ENCODE measurements around the gene GLCE.
"Not testable (repeated sequence)": the region's sequence is repeated elsewhere in the genome, so short reads cannot be mapped to it uniquely, and the experiment has no call there.

The GLCE gene

GRCh38 chr15:69290346-69291164 lies 130.1 kb downstream of the GLCE start:
- DNase-seq (ENCODE audit: low read depth in 2 of 2) = peak; percentile 69 to 88
- no peak for TF ChIP-seq CTCF (IDR thresholded peaks at IDR 0.05; ENCODE audit: low read depth, low read length)
- H3K4me3 ChIP-seq (replicated peaks in 1 of 2; ENCODE audit: low read depth in 2 of 2, low read length in 2 of 2) = no peak overlapping the region

DNA sequence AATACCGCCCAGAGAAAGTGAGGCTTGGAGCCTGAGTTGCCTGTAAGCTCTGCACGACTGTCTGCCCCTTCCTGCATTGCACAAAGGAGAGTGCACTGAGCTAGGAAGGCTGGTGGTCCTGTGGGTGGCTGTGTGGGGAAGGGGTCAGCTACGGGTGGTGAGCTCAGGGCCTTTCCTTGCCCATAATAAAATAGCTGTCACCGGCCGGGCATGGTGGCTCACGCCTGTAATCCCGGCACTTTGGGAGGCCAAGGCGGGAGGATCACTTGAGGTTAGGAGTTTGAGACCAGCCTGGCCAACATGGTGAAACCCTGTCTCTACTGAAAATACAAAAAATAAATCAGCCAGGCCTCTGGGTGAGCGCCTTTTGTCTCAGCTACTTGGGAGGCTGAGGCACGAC lies 131.2 kb downstream of the GLCE start:
- not testable (repeated sequence) for H3K4me3 ChIP-seq (replicated peaks in 1 of 2; ENCODE audit: low read depth in 2 of 2, low read length in 2 of 2); DNase-seq (ENCODE audit: low read depth in 2 of 2)

- TF ChIP-seq CTCF (IDR thresholded peaks at IDR 0.05; ENCODE audit: low read depth, low read length) = no peak
- no peak overlapping the region for H3K4me3 ChIP-seq (replicated peaks in 1 of 2; ENCODE audit: low read depth in 2 of 2, low read length in 2 of 2)
- no peak for DNase-seq (ENCODE audit: low read depth in 2 of 2)
Observed at GRCh38 chr15:69292826-69293420, 132.5 kb downstream of the GLCE start.

DNA sequence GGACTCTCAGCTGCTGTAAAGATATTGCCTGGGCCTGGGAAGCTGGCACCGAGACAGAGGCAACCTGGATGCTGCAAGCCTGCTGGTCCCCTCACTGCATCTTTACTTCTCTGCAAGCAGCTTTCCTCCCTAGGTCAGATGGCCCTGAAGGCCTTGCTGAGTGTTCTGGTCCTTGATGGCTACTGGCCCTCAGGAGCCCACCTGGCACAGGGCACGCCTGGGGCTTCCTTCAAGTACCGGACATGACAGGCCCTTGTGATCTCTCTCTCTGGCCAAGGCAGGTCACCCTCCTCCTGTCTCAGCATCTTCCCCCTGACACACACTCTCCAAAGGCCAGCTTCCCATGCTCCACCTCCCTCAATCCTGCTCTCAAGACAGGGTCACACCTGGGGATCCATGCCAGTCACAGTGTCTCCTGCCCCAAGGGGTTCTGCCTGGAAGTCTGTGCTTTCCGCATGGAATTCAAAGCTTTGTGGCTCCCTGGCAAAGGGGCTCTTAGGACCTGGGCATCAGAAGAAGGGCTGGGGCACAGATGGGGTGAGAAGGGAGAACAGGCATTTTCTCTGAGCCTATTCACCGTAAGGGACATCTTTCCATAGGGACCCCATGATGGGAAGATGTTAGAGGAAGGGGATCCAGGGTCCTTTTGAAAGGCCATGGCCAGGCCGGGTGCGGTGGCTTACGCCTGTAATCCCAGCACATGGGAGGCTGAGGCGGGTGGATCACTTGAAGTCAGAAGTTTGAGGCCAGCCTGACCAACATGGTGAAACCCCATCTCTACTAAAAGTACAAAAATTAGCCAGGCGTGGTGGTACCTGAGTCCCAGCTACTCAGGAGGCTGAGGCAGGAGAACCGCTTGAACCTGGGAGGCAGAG lies 133.5 kb downstream of the GLCE start:
- no peak for DNase-seq (ENCODE audit: low read depth in 2 of 2)
- H3K4me3 ChIP-seq (replicated peaks in 1 of 2; ENCODE audit: low read depth in 2 of 2, low read length in 2 of 2) = no peak overlapping the region
- no peak for TF ChIP-seq CTCF (IDR thresholded peaks at IDR 0.05; ENCODE audit: low read depth, low read length)

DNA sequence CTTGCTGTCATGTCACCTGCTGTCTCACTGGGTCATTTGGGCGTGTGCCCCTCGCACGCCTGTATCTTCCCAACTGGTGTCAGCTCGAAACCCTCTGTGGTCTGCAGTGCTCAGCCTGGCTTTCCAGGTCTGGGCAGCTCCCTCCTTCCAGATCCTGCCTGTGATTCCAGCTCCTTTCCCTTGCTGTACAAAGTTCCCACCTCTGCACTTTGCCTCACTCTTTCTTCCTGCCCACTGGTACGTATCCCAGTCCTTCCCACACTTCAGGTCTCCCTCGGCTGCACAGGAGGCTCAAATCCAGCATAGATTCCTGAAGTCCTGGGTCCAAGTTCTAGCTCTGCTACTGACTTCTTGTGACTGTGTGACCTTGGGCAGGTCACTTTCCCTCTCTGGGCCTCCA lies 136.2 kb downstream of the GLCE start:
- TF ChIP-seq CTCF (IDR thresholded peaks at IDR 0.05; ENCODE audit: low read depth, low read length) = no peak
- H3K4me3 ChIP-seq (replicated peaks in 1 of 2; ENCODE audit: low read depth in 2 of 2, low read length in 2 of 2) = no peak overlapping the region
- no peak for DNase-seq (ENCODE audit: low read depth in 2 of 2)

- H3K4me3 ChIP-seq (replicated peaks in 1 of 2; ENCODE audit: low read depth in 2 of 2, low read length in 2 of 2) = no peak overlapping the region
- no peak for TF ChIP-seq CTCF (IDR thresholded peaks at IDR 0.05; ENCODE audit: low read depth, low read length)
- no peak for DNase-seq (ENCODE audit: low read depth in 2 of 2)
Observed at GRCh38 chr15:69297642-69298353, 137.4 kb downstream of the GLCE start.
